ENCODE data around the gene TFR2. TPM values are rescaled to one million over a fixed set of nuclear protein-coding genes. Genes with fewer than 3 reads are reported as not detected.

TFR2 gene
- total and polyA plus RNA-seq, 9 of the 15 experiments (the other 6 are each of a cell fraction or from before 2014, with no cell fraction given), result 3.8 to 123 (median 51.1) TPM

DNA sequence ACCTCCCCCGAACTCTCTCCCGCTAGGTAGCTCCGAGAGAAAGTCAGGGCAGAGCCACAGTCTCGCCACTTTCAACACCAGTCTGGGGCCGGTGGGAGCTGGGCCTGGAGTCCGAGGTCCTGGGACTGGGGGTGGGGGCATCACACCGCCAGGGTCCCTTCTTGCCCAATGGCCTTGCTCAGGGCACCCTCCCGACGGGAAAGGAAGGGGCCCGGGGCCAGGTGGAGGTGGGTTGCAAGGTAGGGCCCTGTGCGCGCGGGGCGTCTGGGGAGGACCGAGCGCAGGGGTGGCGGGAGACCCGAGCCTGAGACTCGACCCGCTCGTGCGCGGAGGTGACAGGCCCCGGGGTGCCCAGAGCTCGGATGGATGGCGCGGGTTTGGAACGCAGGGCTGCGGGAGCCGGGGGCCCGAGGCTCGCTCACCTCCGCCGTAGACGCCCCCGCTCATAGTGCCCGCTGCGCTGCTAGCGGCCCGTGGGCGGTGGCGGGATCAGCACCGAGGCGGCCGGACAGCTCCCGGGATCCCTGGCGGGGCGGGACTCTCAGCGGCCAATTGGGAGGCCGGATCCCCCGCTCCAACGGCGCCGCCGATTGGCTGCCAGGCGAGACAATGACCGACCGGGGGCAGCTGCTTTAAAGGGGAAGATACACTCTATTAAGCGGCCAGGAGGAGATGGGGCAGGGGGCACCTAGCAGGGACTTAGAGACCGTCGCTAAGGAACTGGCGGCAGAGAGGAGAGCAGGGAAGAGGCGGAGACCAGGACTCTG is 14.7 kb upstream of the TFR2 start, which contains the start of gene ACTL6B (continued):
- TF ChIP-seq RBBP5 (IDR thresholded peaks at IDR 0.05; ENCODE audit: borderline replicate concordance, insufficient read depth, low read length, poor library complexity, severe bottlenecking) (no peak), ARHGAP35 (IDR thresholded peaks at IDR 0.05; ENCODE audit: partially characterized antibody) (no peak), CBFA2T2 (conservative IDR thresholded peaks at IDR 0.05) (no peak), ZNF707 (CRISPR knock-in tag; conservative IDR thresholded peaks at IDR 0.05) (no peak), CC2D1A (IDR thresholded peaks at IDR 0.05) (peak; percentile 100), ZNF699 (CRISPR knock-in tag; IDR thresholded peaks at IDR 0.05; ENCODE audit: insufficient replicate concordance) (no peak), ZBTB2 (IDR thresholded peaks at IDR 0.05) (no peak), CCAR2 (IDR thresholded peaks at IDR 0.05; ENCODE audit: low read depth, low read length) (no peak), RBM25 (IDR thresholded peaks at IDR 0.05; ENCODE audit: low read depth, low read length, severe bottlenecking) (peak; percentile 77), ZNF41 (CRISPR knock-in tag; conservative IDR thresholded peaks at IDR 0.05) (no peak), MCM3 (IDR thresholded peaks at IDR 0.05) (no peak), BRCA1 (IDR thresholded peaks at IDR 0.05) (no peak), BRCA1 (CRISPR knock-in tag; IDR thresholded peaks at IDR 0.05) (no peak), ZSCAN29 (IDR thresholded peaks at IDR 0.05) (no peak), ZNF778 (CRISPR knock-in tag; IDR thresholded peaks at IDR 0.05) (no peak), BRD4 (IDR thresholded peaks at IDR 0.05) (no peak), E2F5 (CRISPR knock-in tag; IDR thresholded peaks at IDR 0.05) (peak; percentile 84; the same call in 1 of the 2 replicates), RBM17 (IDR thresholded peaks at IDR 0.05; ENCODE audit: borderline replicate concordance, low read depth, low read length) (no peak), PCBP2 (IDR thresholded peaks at IDR 0.05; ENCODE audit: low read depth, low read length, poor library complexity, severe bottlenecking) (no peak), NRF1 (conservative IDR thresholded peaks at IDR 0.05 in 1 of 2, IDR thresholded peaks at IDR 0.05 in 1 of 2) (no peak), ZNF586 (CRISPR knock-in tag; conservative IDR thresholded peaks at IDR 0.05) (no peak)
- TF ChIP-seq, protein P1, sequence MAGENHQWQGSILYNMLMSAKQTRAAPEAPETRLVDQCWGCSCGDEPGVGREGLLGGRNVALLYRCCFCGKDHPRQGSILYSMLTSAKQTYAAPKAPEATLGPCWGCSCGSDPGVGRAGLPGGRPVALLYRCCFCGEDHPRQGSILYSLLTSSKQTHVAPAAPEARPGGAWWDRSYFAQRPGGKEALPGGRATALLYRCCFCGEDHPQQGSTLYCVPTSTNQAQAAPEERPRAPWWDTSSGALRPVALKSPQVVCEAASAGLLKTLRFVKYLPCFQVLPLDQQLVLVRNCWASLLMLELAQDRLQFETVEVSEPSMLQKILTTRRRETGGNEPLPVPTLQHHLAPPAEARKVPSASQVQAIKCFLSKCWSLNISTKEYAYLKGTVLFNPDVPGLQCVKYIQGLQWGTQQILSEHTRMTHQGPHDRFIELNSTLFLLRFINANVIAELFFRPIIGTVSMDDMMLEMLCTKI (IDR thresholded peaks at IDR 0.05; ENCODE audit: partially characterized antibody), result no peak
- TF ChIP-seq, protein P2, sequence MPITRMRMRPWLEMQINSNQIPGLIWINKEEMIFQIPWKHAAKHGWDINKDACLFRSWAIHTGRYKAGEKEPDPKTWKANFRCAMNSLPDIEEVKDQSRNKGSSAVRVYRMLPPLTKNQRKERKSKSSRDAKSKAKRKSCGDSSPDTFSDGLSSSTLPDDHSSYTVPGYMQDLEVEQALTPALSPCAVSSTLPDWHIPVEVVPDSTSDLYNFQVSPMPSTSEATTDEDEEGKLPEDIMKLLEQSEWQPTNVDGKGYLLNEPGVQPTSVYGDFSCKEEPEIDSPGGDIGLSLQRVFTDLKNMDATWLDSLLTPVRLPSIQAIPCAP (CRISPR knock-in tag; IDR thresholded peaks at IDR 0.05; ENCODE audit: borderline replicate concordance), result peak; percentile 95; the same call in 1 of the 2 replicates
- TF ChIP-seq, protein P3, sequence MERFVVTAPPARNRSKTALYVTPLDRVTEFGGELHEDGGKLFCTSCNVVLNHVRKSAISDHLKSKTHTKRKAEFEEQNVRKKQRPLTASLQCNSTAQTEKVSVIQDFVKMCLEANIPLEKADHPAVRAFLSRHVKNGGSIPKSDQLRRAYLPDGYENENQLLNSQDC (CRISPR knock-in tag; IDR thresholded peaks at IDR 0.05), result no peak

Measured in K562 (cell line).